ENCODE measurements around the gene NCKAP5L. TPM values are rescaled to one million over a fixed set of nuclear protein-coding genes. Genes with fewer than 3 reads are reported as not detected.

The NCKAP5L gene
- total RNA-seq, 2 donors from 2014 or later: 2.4 to 4.1 TPM

DNA sequence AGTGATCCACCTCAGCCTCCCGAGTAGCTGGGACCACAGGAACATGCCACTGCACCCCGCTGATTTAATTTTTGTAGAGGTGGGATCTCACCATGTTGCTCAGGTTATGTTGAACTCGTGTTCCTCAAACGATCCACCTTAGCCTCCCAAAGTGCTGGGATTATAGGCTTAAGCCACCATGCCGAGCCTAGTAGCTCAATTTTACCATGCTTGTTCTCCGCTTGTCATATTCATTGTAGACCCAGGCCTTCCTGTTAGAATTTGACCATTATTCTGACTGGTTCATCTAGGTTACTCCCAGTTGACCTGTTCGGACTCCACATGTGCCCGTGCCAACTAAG, 62.1 kb downstream of the NCKAP5L start:
- intact Hi-C loops (cut with DNase I): no loop called here
- no peaks in the 10 kb centered on the region for H3K27me3 ChIP-seq
- no peak overlapping the region for H3K4me3 ChIP-seq
- H3K27ac ChIP-seq: no peak overlapping the region
- DNase-seq: no peak
- H3K9me3 ChIP-seq: no peaks in the 10 kb centered on the region
- H3K9ac ChIP-seq (ENCODE audit: low read depth in 2 of 2, low read length in 2 of 2): no peak overlapping the region
- peaks cover 9% of the 10 kb centered on the region for H3K36me3 ChIP-seq
- no peaks in the 10 kb centered on the region for H3K4me1 ChIP-seq
- TF ChIP-seq, protein P1, sequence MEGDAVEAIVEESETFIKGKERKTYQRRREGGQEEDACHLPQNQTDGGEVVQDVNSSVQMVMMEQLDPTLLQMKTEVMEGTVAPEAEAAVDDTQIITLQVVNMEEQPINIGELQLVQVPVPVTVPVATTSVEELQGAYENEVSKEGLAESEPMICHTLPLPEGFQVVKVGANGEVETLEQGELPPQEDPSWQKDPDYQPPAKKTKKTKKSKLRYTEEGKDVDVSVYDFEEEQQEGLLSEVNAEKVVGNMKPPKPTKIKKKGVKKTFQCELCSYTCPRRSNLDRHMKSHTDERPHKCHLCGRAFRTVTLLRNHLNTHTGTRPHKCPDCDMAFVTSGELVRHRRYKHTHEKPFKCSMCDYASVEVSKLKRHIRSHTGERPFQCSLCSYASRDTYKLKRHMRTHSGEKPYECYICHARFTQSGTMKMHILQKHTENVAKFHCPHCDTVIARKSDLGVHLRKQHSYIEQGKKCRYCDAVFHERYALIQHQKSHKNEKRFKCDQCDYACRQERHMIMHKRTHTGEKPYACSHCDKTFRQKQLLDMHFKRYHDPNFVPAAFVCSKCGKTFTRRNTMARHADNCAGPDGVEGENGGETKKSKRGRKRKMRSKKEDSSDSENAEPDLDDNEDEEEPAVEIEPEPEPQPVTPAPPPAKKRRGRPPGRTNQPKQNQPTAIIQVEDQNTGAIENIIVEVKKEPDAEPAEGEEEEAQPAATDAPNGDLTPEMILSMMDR (IDR thresholded peaks at IDR 0.05): no peak

DNA sequence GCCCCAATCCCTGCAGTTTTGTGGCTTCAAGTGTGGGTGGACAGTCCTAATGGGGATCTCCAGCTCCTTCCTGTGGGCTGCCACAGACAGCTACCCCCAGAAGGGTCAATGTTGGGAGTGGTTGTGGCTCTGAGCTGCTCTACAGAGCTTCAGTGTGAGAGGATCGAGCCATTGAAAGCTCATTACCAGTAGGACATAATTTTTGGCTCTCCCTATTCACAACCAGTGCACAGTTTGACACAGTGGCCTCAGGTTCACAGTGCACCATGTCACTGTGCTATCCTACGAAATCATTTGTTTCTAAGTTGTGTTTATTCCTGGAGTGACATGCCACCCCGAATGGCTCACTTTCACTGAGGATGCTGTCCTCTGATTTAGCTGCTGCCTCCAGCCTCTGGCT, 64.1 kb downstream of the NCKAP5L start:
- H3K27ac ChIP-seq: no peak overlapping the region
- intact Hi-C loops (cut with DNase I): no loop called here
- no peak overlapping the region for H3K4me3 ChIP-seq
- no peak for DNase-seq
- H3K9me3 ChIP-seq: no peaks in the 10 kb centered on the region
- no peaks in the 10 kb centered on the region for H3K27me3 ChIP-seq
- H3K9ac ChIP-seq (ENCODE audit: low read depth in 2 of 2, low read length in 2 of 2): no peak overlapping the region
- H3K36me3 ChIP-seq: peaks cover 26% of the 10 kb centered on the region
- TF ChIP-seq, protein P1 (IDR thresholded peaks at IDR 0.05): no peak
- H3K4me1 ChIP-seq: no peaks in the 10 kb centered on the region

DNA sequence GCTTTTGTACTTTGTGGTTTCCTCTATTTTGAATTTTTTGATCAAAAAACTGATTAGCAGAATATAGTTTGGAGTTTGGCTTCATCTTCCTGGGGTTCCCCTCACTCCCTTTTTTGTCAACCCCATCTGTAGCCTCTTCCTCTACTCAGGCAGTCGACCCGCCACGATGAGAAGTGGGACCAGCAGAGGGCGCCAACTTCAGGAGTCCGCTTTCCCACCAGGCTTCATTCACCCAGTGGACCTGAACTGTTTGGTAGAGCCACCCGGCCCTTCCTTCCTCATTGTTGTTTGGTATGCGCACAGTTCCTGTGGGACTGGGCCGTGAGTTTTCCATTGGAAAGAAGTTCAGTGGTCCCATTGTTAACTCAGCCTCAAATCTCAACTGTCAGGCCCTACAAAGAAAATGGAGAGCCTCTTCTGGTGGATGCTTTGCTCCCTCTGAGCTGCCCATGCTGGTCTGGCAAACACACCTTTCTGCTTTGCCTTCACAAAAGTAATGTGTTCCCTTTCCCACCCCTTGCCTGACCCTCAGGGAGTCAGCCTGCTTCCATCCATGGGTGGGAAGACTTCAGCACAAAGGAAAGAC, 65.1 kb downstream of the NCKAP5L start:
- Histone ChIP-seq H3K4me1 (no peaks in the 10 kb centered on the region), H3K9ac (ENCODE audit: low read depth in 2 of 2, low read length in 2 of 2) (no peak overlapping the region), H3K27ac (no peak overlapping the region), H3K9me3 (no peaks in the 10 kb centered on the region), H3K4me3 (no peak overlapping the region), H3K36me3 (peaks cover 29% of the 10 kb centered on the region), H3K27me3 (no peaks in the 10 kb centered on the region)
- TF ChIP-seq, protein P1 (IDR thresholded peaks at IDR 0.05): peak; percentile 60
- peak; percentile 71 for DNase-seq
- intact Hi-C loops (cut with DNase I): no loop called here

DNA sequence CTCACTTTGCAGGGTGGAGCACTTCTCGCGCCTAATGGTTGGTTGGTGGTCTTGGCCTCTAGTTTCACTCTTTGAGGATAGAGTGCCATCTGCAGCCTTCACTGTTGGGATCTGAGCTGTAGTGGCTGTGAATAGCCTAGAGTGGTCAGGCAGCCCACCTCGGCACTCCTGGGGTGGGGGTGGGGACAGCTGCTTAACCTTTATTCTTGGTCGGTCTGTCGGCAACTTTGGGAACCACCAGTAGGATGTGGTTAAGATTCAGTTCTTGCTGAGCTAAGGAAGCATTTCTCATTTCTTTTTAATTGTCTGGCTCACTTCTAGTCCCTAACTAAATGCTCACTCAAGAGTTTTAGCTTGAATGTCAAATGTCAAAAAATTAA, 65.8 kb downstream of the NCKAP5L start:
- H3K36me3 ChIP-seq: peaks cover 29% of the 10 kb centered on the region
- no peak overlapping the region for H3K4me3 ChIP-seq
- intact Hi-C loops (cut with DNase I): no loop called here
- no peak overlapping the region for H3K9ac ChIP-seq (ENCODE audit: low read depth in 2 of 2, low read length in 2 of 2)
- TF ChIP-seq, protein P1 (IDR thresholded peaks at IDR 0.05): no peak
- H3K27me3 ChIP-seq: no peaks in the 10 kb centered on the region
- no peaks in the 10 kb centered on the region for H3K4me1 ChIP-seq
- no peak overlapping the region for H3K27ac ChIP-seq
- H3K9me3 ChIP-seq: no peaks in the 10 kb centered on the region
- no peak for DNase-seq

DNA sequence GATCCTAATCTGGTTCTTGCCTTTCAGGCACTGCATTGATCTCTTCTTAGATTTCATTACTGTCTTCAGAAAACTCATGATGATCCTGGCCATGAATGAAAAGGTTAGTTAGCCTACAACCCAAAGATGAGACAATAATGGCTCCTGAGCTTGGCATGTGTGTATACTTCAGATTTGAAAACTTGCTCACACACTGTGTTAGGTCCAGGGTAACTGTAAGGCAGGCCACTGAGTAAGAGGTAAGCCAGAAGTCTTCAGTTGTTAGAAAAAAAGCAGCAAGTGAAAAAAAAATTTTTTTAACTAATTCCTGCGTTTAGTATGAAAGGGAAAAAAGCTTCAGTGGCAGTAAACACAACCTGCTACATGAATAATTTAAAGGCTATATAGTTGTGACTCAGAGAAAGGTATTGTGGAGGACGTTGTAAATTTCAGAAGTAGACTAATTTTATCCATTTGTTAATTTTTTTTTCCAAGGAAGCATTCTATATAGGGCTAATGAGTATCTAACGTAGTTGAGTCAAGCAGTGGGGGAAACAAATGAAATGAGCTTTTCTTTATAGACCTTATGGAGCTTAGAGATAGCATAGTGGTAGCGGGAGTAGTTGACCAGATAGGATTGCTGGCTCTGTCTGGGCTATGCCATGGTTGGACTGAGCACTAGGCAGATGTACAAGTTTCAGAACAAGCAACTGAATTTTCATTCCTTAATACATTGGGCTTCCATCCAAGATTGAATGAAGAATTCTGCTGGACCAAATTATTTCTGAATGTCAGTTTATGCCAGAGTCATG, 66.3 kb downstream of the NCKAP5L start:
- Histone ChIP-seq H3K36me3 (peaks cover 34% of the 10 kb centered on the region), H3K27ac (no peak overlapping the region)
- intact Hi-C loops (cut with DNase I): no loop called here

More for the DNA sequence above, 66.3 kb downstream of the NCKAP5L start:
- H3K4me1 ChIP-seq: no peaks in the 10 kb centered on the region
- no peaks in the 10 kb centered on the region for H3K9me3 ChIP-seq
- TF ChIP-seq, protein P1 (IDR thresholded peaks at IDR 0.05): no peak
- H3K4me3 ChIP-seq: no peak overlapping the region
- H3K27me3 ChIP-seq: no peaks in the 10 kb centered on the region
- H3K9ac ChIP-seq (ENCODE audit: low read depth in 2 of 2, low read length in 2 of 2): no peak overlapping the region
- DNase-seq: no peak
